Brain microvascular endothelial cell (primary cell): ENCODE results near the gene LMBR1.
A peak's percentile ranks its signal among the peaks of the same experiment; 100 is the strongest.

Experiments
- DNase-seq: peaks from one replicate; pipeline ENCODE4 v3.0.0-alpha.2; 2020
- H3K27ac ChIP-seq: fragments of 250-450 bp; sonication (Bioruptor Pico); 2 replicates; pipeline ENCODE4 v1.5.1; 2020; ENCODE audit warnings: mild to moderate bottlenecking, moderate library complexity
- H3K27me3 ChIP-seq: fragments of 250-450 bp; sonication (Bioruptor Pico); replicated peaks from 2 replicates; pipeline ENCODE4 v1.5.1; 2020; ENCODE audit warnings: mild to moderate bottlenecking
- H3K36me3 ChIP-seq: fragments of 250-450 bp; sonication (Bioruptor Pico); replicated peaks from 2 replicates; pipeline ENCODE4 v1.5.1; 2020; ENCODE audit warnings: mild to moderate bottlenecking
- H3K4me3 ChIP-seq: 2 replicates; pipeline ENCODE4 v1.5.1; 2011; ENCODE audit warnings: low read depth, mild to moderate bottlenecking, control low read depth, low read length, moderate library complexity
- CTCF ChIP-seq: IDR thresholded peaks from 2 replicates; pipeline ENCODE4 v1.5.1; 2011; ENCODE audit warnings: low read depth, mild to moderate bottlenecking, moderate library complexity, low read length, control low read depth, inconsistent platforms; ENCODE audit errors: missing control alignments
- in situ Hi-C: cut with HindIII; loops from 2 replicates; pipeline ENCODE4 v1.10.0; 2017; ENCODE audit warnings: low sequenced_read_pairs, low pct_ligation_motif_present

The LMBR1 gene

GRCh38 chr7:156754201-156754600 is 138.8 kb downstream of the LMBR1 start:
- in situ Hi-C loops = no loop called here
- DNase-seq = no peak

GRCh38 chr7:156753630-156754029 is 139.4 kb downstream of the LMBR1 start:
- Histone ChIP-seq H3K27ac (no peak overlapping the region), H3K36me3 (no peaks in the 10 kb centered on the region), H3K4me3 (no peak overlapping the region), H3K27me3 (no peaks in the 10 kb centered on the region)
- no peak for DNase-seq
- in situ Hi-C loops = no loop called here
- no peak for TF ChIP-seq CTCF

More at GRCh38 chr7:156754201-156754600, 138.8 kb downstream of the LMBR1 start:
- H3K27ac ChIP-seq = no peak overlapping the region
- no peak overlapping the region for H3K4me3 ChIP-seq
- H3K27me3 ChIP-seq = no peaks in the 10 kb centered on the region
- no peak for TF ChIP-seq CTCF
- no peaks in the 10 kb centered on the region for H3K36me3 ChIP-seq

- DNase-seq = no peak
- Histone ChIP-seq H3K4me3 (no peak overlapping the region), H3K27ac (no peak overlapping the region), H3K36me3 (no peaks in the 10 kb centered on the region), H3K27me3 (no peaks in the 10 kb centered on the region)
- no peak for TF ChIP-seq CTCF
- in situ Hi-C loops = no loop called here
These were observed 139.8 kb downstream of the LMBR1 start for GRCh38 chr7:156753229-156753560.

- H3K27me3 ChIP-seq = no peaks in the 10 kb centered on the region
- peak; percentile 51 for DNase-seq
- in situ Hi-C loops = no loop called here
- no peak for TF ChIP-seq CTCF
- H3K36me3 ChIP-seq = no peaks in the 10 kb centered on the region
- no peak overlapping the region for H3K4me3 ChIP-seq
- no peak overlapping the region for H3K27ac ChIP-seq
These were observed 140.4 kb downstream of the LMBR1 start for GRCh38 chr7:156752367-156753228.

GRCh38 chr7:156751319-156751718 is 141.7 kb downstream of the LMBR1 start:
- in situ Hi-C loops = no loop called here
- Histone ChIP-seq H3K27me3 (no peaks in the 10 kb centered on the region), H3K27ac (peak overlapping the region; percentile 23), H3K4me3 (no peak overlapping the region), H3K36me3 (no peaks in the 10 kb centered on the region)
- TF ChIP-seq CTCF = no peak
- peak; percentile 84 for DNase-seq

GRCh38 chr7:156747718-156748117 is 145.3 kb downstream of the LMBR1 start:
- Histone ChIP-seq H3K27ac (no peak overlapping the region), H3K27me3 (no peaks in the 10 kb centered on the region), H3K36me3 (no peaks in the 10 kb centered on the region), H3K4me3 (no peak overlapping the region)
- in situ Hi-C loops = no loop called here
- no peak for DNase-seq
- TF ChIP-seq CTCF = no peak
